ENCODE results near the gene TAS1R3.

DNA sequence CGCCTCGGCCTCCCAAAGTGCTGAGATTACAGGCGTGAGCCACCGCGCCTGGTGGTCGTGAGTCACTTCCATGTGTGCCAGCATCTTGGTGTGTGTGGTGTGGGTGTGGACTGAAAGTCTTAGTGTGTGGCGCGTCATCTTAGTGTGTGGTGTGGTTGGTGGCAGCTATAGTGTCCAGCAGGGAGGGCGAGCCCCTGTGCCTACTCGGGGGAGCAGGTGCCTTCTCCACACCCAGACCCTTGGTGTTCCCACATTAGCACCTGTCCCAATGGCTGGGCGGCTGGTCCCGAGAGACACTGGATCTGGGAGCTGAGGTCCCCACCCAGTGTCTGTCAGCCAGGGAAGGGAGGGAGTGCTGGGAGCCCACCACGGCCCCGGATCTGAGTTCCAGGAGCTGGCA lies 48.1 kb upstream of the TAS1R3 start:
- TF ChIP-seq, protein P1, sequence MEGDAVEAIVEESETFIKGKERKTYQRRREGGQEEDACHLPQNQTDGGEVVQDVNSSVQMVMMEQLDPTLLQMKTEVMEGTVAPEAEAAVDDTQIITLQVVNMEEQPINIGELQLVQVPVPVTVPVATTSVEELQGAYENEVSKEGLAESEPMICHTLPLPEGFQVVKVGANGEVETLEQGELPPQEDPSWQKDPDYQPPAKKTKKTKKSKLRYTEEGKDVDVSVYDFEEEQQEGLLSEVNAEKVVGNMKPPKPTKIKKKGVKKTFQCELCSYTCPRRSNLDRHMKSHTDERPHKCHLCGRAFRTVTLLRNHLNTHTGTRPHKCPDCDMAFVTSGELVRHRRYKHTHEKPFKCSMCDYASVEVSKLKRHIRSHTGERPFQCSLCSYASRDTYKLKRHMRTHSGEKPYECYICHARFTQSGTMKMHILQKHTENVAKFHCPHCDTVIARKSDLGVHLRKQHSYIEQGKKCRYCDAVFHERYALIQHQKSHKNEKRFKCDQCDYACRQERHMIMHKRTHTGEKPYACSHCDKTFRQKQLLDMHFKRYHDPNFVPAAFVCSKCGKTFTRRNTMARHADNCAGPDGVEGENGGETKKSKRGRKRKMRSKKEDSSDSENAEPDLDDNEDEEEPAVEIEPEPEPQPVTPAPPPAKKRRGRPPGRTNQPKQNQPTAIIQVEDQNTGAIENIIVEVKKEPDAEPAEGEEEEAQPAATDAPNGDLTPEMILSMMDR (conservative IDR thresholded peaks at IDR 0.05 in 1 of 2, IDR thresholded peaks at IDR 0.05 in 1 of 2; ENCODE audit: extremely low read depth in 1 of 2, insufficient read depth in 1 of 2, low read depth in 1 of 2, low read length in 2 of 2) = no peak
- TF ChIP-seq EZH2 (IDR thresholded peaks at IDR 0.05; ENCODE audit: borderline replicate concordance, low read length) = no peak
